ENCODE measurements around the gene MANBA. TPM values are rescaled to one million over a fixed set of nuclear protein-coding genes. Genes with fewer than 3 reads are reported as not detected.

Gene MANBA
- total and polyA plus RNA-seq, 2 of the 13 experiments (the other 11 are each of a cell fraction or from before 2014, with no cell fraction given): 11.7 to 33.3 TPM

- TF ChIP-seq ZNF263 (CRISPR knock-in tag; IDR thresholded peaks at IDR 0.05): no peak
- peak; percentile 87; the same call in 1 of the 2 replicates for TF ChIP-seq ZNF800 (CRISPR knock-in tag; IDR thresholded peaks at IDR 0.05)
- peak; percentile 54; the same call in 1 of the 2 replicates for TF ChIP-seq ZBTB20 (CRISPR knock-in tag; IDR thresholded peaks at IDR 0.05; ENCODE audit: borderline replicate concordance, low read depth)
- no peak for TF ChIP-seq HNF4G (IDR thresholded peaks at IDR 0.05; ENCODE audit: borderline replicate concordance, low read depth, low read length)
- TF ChIP-seq HNF4G (CRISPR knock-in tag; IDR thresholded peaks at IDR 0.05; ENCODE audit: borderline replicate concordance, low read depth): 0 out of 2 replicates have a peak, but pooled peaks have one; percentile 14
- no peak for TF ChIP-seq RFX1 (IDR thresholded peaks at IDR 0.05)
- peak; percentile 85 for TF ChIP-seq ZNF274 (CRISPR knock-in tag; IDR thresholded peaks at IDR 0.05)
- TF ChIP-seq SALL2 (CRISPR knock-in tag; IDR thresholded peaks at IDR 0.05): no peak
- TF ChIP-seq ZKSCAN5 (CRISPR knock-in tag; IDR thresholded peaks at IDR 0.05): no peak; the same call in 1 of the 2 replicates
- TF ChIP-seq MAF1 (CRISPR knock-in tag; IDR thresholded peaks at IDR 0.05; ENCODE audit: borderline replicate concordance): no peak; the same call in 1 of the 2 replicates
- no peak for TF ChIP-seq GTF3A (CRISPR knock-in tag; conservative IDR thresholded peaks at IDR 0.05)
- peak; percentile 14; the same call in 1 of the 2 replicates for TF ChIP-seq ATF7-NPFF (CRISPR knock-in tag; IDR thresholded peaks at IDR 0.05; ENCODE audit: low read depth)
- TF ChIP-seq E2F1 (CRISPR knock-in tag; IDR thresholded peaks at IDR 0.05): no peak; the same call in 1 of the 2 replicates
- no peak; the same call in 1 of the 2 replicates for TF ChIP-seq BRD4 (CRISPR knock-in tag; IDR thresholded peaks at IDR 0.05)
- TF ChIP-seq HINFP (CRISPR knock-in tag; IDR thresholded peaks at IDR 0.05; ENCODE audit: low read depth): peak; percentile 67; the same call in 1 of the 2 replicates
- no peak for TF ChIP-seq CBX1 (IDR thresholded peaks at IDR 0.05; ENCODE audit: low read depth)
- TF ChIP-seq KLF9 (CRISPR knock-in tag; IDR thresholded peaks at IDR 0.05; ENCODE audit: low read depth): no peak
- peak; percentile 75; the same call in 1 of the 2 replicates for TF ChIP-seq AHR (CRISPR knock-in tag; IDR thresholded peaks at IDR 0.05)
- TF ChIP-seq SNAPC4 (CRISPR knock-in tag; IDR thresholded peaks at IDR 0.05): no peak
- TF ChIP-seq ZNF7 (CRISPR knock-in tag; IDR thresholded peaks at IDR 0.05): no peak
- TF ChIP-seq MAFF (IDR thresholded peaks at IDR 0.05; ENCODE audit: low read depth, low read length): no peak
Observed at GRCh38 chr4:102760645-102761295, at the start of gene MANBA (continued).
